Gastrocnemius medialis (tissue), 4 donors: ENCODE data around the gene FNTB.

Experiments
- POLR2A ChIP-seq, 2 donors: fragments of 450-650 bp; IDR thresholded peaks; one replicate each; pipeline ENCODE4 v1.6.1; 2017; ENCODE audit warnings: antibody characterized with exemption in 2 of 2, mild to moderate bottlenecking in 2 of 2, moderate library complexity in 2 of 2
- TF ChIP-seq, protein P1 (sequence below), 5 experiments: fragments of 450-650 bp in 3 of 5; fragments of 200-600 bp in 2 of 5; sonication (generic) in 2 of 5; IDR thresholded peaks in 4 of 5; conservative IDR thresholded peaks in 1 of 5; 1 replicate in 4 of 5; 2 replicates in 1 of 5; pipeline ENCODE4 v1.5.1; 2016 to 2019; ENCODE audit warnings: antibody characterized with exemption in 5 of 5, mild to moderate bottlenecking in 3 of 5, moderate library complexity in 3 of 5

GRCh38 chr14:65041434-65041915 is 54.8 kb downstream of the FNTB start:
- TF ChIP-seq, protein P1, sequence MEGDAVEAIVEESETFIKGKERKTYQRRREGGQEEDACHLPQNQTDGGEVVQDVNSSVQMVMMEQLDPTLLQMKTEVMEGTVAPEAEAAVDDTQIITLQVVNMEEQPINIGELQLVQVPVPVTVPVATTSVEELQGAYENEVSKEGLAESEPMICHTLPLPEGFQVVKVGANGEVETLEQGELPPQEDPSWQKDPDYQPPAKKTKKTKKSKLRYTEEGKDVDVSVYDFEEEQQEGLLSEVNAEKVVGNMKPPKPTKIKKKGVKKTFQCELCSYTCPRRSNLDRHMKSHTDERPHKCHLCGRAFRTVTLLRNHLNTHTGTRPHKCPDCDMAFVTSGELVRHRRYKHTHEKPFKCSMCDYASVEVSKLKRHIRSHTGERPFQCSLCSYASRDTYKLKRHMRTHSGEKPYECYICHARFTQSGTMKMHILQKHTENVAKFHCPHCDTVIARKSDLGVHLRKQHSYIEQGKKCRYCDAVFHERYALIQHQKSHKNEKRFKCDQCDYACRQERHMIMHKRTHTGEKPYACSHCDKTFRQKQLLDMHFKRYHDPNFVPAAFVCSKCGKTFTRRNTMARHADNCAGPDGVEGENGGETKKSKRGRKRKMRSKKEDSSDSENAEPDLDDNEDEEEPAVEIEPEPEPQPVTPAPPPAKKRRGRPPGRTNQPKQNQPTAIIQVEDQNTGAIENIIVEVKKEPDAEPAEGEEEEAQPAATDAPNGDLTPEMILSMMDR (IDR thresholded peaks at IDR 0.05 in 4 of 5, conservative IDR thresholded peaks at IDR 0.05 in 1 of 5), result no peak
- TF ChIP-seq POLR2A (IDR thresholded peaks at IDR 0.05), result no peak
